ENCODE results near the gene IRGC.

GRCh38 chr19:43692385-43692784 lies 23.5 kb upstream of the IRGC start:
- no peak for TF ChIP-seq CTCF (IDR thresholded peaks at IDR 0.05)
- TF ChIP-seq POLR2A (IDR thresholded peaks at IDR 0.05) = no peak
- TF ChIP-seq POLR2AphosphoS5 (IDR thresholded peaks at IDR 0.05) = no peak
